Measurements from ENCODE around the gene ULBP2.

ULBP2 gene, protein sequence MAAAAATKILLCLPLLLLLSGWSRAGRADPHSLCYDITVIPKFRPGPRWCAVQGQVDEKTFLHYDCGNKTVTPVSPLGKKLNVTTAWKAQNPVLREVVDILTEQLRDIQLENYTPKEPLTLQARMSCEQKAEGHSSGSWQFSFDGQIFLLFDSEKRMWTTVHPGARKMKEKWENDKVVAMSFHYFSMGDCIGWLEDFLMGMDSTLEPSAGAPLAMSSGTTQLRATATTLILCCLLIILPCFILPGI

DNA sequence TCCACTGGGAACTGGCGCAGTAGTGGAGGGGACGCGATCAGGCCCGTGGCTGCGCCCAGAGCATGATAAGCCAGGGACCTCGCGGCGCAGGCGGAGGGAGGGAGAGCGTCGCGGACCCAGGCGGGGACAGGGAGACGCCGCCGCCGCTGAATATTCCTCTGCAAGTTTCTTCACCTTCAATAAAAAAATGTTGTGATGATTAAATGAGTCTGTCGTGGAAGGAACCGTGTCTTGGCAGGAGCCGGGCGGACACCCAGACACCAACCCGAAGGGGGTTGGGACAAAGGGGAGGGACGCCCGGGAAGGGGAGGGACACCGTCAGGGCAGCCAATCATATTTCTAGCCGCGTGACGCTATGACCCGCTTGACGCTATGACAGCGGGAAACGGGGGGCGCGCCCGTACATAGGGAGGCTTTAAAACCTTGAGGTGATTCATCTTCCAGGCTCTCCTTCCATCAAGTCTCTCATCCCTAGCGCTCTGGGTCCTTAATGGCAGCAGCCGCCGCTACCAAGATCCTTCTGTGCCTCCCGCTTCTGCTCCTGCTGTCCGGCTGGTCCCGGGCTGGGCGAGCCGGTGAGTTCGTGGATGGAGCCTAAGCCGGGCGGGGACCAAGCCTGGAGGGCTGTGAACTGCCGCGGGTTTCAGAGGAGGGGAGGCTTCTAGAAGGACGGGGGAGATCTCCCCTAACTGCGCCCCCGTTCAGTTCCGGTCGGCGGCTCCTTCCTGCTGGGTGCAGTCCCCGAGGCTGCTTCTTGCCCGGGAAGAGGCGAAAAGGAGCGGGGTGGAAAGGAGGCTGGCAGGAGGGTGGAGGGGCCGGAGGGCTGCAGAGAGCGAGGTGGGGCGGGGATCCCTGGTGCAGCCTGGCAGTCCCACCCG, at the start of gene ULBP2:
ULBP2 (plus strand) TSS at position 432 of the 878 bp plus-strand sequence; CDS start at position 491, 59 bp downstream.
- DNase-seq (ENCODE audit: low spot score) = peak; percentile 86

GRCh38 chr6:149895048-149895590, 46.7 kb upstream of the ULBP2 start:
- DNase-seq (ENCODE audit: low spot score) = no peak

GRCh38 chr6:149895833-149896271, 46.0 kb upstream of the ULBP2 start:
- DNase-seq (ENCODE audit: low spot score) = peak; percentile 55

DNA sequence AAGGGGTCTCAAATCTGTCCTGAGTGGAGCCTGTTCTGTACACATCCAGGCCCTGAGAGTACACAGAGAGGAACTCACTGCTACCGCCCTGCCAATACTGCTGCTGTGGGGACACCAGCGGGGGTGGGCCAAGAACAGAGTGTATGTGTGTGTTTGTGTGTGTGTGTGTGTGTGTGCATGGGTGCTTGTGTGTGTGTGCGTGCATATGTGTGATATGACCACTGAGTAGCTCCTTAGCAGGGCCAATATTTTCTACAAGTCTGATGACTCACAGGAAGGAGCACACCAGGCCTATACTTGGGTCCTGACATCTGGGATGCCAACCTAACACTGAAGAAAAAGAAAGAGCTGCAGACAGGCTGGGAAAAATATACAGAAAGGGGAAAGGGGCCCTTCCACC, 45.3 kb upstream of the ULBP2 start:
- no peak for DNase-seq (ENCODE audit: low spot score)

GRCh38 chr6:149897015-149897697, 44.7 kb upstream of the ULBP2 start:
- DNase-seq (ENCODE audit: low spot score) = peak; percentile 73

DNA sequence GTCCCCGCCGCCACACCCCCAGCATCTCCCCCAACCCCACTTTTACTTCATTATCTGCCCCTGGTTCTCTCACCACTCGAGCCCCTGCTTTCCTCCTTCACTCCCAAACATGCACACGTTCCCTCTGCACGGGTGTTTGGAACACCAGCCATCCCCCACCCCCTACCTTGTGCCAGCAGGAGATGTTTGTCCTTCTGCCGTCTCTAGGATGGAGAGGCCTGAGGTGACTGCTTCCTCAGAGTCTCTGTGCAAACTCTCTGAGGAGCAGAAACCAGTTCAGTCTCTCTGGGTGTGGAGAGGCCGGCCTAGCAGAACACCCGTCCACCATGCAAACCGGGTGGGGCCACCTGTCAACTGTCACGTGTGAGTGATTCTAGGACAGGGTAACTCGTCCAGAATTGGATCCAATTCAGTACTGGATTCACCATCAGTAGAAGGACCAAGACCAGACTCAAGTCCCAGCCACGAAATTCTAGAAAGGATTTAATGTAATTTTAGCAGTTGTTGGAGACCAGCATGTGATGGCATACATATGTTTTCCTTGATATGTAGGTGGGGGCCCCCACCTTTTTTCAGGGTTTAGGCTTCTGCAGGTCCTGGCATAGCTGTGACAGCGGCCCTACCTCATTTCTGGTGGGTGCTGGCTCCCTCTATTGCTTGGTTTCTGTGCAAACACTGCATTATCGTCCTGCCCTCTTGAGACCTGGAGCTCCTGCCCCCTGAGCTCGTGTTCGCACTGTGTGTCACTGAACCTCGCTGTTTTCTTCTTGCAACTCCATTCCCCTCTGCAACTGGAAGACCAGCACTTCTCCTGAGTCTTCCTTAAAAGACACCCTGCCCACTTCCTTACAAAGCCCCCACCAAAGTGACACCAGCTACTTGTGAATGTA, 43.7 kb upstream of the ULBP2 start, which contains the start of gene RAET1E:
RAET1E (minus strand) TSS at position 259 of the 890 bp plus-strand sequence. CDS start 7,212 bp downstream, outside the sequence.
- no peak for DNase-seq (ENCODE audit: low spot score)

DNA sequence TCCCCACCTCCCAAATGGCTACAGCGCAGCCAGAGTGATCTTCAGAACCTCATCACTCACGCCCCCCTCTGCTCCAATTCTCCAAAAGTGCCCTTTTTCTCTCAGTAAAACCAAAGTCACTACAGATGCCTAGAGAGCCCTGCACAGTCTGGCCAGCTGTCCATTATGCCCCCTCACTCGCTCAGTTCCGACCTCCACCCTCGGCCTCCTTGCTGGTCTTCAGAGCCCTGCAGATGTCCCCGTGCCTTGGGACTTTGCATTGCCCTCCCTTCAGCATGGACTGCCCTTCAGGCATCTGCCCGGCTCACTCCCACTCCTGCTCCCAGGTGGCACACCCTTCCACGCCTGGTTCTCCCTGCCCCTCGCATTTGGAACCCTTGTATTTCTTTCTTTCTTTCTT, 42.8 kb upstream of the ULBP2 start:
- DNase-seq (ENCODE audit: low spot score) = no peak

DNA sequence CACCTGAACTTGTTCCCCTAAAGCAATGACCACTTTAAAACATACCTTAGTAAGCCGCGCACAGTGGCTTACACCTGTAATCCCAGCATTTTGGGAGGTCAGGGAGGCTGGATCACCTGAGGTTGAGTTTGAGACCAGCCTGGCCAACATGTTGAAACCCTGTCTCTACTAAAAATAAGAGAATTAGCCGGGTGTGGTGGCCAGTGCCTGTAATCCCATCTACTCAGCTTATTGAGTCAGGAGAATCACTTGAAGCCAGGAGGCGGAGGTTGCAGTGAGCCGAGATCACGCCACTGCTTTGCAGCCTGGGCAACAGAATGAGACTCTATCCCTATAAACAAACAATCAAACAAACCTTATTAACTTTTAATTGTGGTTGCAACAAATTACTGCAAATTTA, 42.3 kb upstream of the ULBP2 start:
- DNase-seq (ENCODE audit: low spot score) = no peak

DNA sequence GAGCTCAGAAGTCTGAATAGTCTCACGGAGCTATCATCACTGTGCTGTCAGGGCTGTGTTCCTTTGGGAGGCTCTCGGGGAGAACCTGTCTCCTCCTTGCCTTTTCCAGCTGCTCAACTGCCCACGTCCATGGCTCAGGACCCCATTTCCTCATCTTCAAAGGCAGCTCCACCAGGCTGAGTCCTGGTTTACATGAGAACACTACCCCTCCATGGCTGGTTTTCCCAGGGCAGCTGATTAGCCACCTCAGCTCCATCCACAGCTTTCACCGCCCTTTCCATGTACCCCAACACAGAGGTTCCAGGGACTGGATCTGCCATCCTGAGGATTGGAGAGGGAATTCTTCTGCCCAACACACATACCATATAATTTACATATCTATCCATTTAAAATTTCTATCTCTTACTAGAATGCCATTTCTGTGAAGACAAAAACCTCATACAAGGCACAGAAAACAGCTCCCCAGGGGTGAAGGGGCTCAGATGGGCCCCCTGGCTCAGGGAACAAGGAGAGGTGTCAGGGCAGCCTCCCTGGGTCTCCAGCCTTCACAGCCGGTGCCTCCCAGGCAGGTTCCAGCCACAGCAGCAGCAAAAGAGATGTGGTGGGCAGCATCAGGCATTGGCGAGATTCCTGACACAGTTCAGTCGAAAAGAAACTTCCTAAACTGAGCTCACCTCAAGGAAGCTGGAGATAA, 41.7 kb upstream of the ULBP2 start:
- DNase-seq (ENCODE audit: low spot score) = no peak

- DNase-seq (ENCODE audit: low spot score) = no peak
Measured at GRCh38 chr6:149900620-149901443, 41.0 kb upstream of the ULBP2 start.

DNA sequence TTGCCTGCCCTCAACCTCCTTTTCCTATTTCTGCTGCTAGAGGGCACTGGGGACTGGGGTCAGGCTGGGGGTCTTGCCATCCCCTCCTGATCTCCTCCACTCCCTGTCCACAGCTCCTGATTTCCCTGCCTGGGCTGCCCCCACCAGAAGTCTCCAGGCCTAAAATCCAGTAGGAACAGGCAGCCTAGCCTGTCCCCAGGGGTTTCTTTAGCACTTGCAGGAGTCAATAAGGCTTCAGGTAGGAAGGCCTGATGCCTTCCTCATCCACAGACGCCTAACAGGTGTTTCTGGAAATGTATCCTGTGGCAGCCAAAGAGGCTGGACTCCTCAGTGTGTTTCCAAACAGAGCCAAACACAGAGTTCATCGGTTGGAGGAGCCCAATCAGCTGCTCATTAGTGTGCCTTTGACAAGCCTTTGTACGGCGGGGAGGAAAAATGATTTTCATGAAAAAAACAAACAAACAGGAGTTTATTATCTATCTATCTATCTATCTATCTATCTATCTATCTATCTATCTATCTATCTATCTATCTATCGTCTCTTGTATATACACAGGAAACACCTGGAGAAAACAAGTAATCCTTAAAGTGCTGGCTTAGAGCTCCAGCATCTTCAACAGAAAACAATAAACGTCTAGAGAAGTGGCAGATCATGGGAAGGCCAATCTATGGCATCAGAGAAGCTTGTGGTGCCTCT, 40.2 kb upstream of the ULBP2 start:
- DNase-seq (ENCODE audit: low spot score) = no peak

DNA sequence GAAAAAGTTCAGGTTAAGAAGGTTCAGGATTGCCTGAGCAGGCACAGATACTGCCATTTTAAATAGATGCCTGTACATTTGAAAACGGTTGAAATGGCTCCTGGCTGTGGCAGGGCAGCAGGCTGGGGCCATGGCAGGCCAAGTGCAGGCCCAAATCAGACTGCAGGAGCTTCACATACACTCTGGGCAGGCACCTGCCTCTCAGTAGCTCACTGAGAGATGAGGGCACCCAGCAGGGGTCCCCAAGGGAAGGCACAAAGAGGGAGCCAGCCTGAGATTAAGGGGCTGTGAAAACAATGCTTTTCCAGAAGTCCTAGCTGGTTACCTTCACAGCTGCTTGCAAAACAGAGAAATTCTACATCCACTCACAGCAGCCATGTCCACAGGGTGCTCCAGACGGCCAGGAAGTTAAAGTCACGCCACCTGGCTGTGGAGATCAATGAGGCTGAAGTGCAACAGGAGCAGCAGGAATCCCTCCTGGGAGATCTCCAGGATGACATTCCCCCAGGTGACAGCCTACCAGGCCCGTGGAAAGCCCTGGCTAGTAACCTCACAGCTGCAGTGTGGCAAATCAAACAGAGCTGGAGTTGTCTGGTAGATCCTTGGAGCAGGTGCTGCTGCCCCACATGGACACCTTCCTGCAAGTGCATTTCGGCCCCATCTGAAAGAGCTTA, 37.7 kb upstream of the ULBP2 start:
- DNase-seq (ENCODE audit: low spot score) = no peak

DNA sequence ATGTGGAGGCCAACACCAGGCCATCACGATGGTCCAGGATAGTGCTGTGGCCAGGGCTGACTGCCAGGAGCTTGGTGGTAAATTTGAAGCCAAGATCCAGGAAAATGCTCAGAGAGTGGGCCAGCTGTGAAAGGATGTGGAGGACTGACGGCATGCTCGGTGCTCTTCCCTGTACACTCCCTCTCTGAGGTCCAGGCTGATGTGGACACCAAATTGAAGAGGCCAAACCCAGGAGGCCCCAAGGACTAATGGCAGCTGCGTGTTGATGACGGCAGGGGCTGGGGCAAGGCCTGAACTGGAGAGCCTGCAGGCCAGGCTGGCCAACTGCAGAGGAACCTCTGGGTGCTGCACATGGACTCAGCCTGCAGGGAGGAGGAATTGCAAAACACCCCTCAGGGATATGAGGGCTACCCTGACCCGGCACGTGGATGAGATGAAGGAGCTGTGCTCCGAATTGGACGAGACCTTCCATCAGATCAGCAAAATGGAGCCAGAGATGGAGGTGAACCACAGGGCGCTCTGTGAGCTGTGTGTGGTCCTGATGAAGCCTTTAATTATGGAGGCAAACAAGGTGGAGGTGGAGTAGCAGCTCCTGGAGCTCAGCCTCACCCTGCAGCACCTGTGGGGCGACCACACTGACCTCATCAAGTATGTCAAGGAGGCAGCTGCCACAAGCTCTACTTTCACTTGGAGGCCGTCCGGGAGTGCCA, 37.0 kb upstream of the ULBP2 start:
- no peak for DNase-seq (ENCODE audit: low spot score)

DNA sequence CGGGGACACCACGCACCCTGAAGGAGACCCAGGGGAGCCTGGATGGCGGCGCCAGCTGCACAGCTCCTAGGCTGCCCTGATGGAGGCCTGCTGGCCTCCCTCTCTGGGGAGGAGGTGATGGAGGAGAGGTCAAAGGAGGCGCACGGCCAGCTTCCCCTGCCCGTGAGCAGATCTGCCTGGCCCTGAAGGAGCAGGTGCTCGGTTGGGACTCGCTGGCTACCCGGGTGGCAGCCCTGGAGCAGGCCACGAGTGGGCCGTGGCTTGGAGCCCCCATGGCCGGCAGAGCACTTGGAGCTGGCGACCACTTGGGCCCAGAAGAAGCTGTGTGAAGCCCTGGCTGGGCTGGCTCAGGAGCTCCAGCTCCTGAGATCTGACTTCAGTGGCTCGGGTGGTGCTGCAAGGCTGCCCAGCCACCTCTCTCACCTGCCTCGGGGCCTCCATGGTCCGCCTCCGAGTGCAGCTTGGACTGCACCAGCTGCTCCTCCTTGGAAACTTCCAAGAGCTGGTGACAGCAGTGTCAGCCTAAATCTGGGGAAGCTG, 36.4 kb upstream of the ULBP2 start:
- DNase-seq (ENCODE audit: low spot score) = no peak

DNA sequence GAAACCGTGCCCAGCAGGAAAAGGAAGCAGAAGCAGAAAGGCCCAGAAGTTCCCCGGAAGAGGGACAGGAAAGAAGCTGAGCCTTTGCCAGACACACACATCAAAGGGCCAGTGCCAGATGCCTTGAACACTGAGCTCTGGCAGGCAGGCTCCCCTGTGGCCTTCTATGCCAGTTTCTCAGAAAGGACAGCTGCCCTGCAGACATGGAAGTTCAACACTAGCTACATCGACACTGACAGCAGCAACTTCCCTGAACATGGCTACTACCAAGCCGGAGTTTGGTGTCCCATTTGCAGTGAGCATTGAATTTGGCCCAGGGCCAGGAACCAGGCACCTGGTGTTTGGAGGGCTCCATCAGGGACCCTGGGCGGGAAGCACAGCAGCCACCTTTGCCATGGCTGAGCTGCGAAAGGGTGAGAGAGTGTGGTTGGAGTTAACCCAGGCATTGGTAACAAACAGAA, 35.9 kb upstream of the ULBP2 start:
- DNase-seq (ENCODE audit: low spot score) = no peak

- DNase-seq (ENCODE audit: low spot score) = no peak
Measured at GRCh38 chr6:149906405-149906804, 35.4 kb upstream of the ULBP2 start.

GRCh38 chr6:149907317-149907716, 34.5 kb upstream of the ULBP2 start:
- no peak for DNase-seq (ENCODE audit: low spot score)

Data from cerebellar cortex (tissue), 1 donor.